ENCODE results near the gene BCL2L13. TPM values are rescaled to one million over a fixed set of nuclear protein-coding genes. Genes with fewer than 3 reads are reported as not detected.

BCL2L13 gene
- total RNA-seq, 1 experiment from 2014 or later, result 44.0 TPM

DNA sequence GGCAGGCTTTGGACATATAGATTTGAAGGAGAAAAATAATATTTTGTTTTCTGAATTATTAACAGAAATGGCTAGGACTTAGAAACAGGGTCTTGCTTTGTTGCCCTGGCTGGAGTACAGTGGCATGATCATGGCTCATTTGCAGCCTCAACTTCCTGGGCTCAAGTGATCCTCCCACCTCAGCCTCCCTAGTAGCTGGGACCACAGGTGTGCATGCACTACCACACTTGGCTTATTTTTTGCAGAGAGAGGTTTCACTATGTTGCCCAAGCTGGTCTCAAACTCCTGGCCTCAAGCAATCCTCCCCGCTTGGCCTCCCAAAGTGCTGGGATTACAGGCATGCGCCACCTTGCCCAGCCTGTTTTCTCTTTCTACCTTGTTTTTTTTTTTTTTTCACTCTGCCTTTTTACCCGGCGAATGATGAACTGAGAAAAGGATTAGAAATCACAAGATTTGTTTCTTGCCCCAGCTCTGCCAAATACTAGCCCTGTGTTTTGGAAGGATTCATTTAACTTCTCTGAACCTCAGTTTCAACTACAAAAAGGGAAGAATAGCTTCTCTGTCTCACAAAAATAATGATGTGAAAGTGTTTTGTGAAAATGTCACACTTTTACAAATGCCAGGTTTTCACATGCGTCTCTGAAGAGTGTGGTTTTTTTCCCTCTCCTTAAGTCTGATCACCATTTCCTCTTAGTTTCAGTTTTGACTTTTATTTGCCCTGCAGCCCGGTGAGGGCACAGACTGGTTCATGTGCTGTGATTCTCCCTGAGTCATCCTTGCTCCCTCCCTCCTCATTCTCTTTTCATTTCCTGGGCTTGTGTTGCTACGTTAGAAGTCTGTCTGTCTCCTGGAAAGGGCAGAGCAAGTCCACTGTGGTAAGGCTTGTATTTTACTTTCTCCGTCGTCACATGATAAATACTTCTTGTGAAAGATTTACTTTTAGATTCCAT lies 67.7 kb downstream of the BCL2L13 start:
- Histone ChIP-seq H3K4me1 (ENCODE audit: control insufficient read depth, insufficient read depth, low read length) (peaks cover 18% of the 10 kb centered on the region), H3K4me3 (ENCODE audit: low read depth in 2 of 2, low read length in 2 of 2) (peak overlapping the region; percentile 24 to 49), H3K36me3 (ENCODE audit: control insufficient read depth, insufficient read depth, low read length) (peaks cover 2% of the 10 kb centered on the region), H3K9me3 (ENCODE audit: control insufficient read depth, insufficient read depth, low read depth, low read length) (no peaks in the 10 kb centered on the region), H3K27ac (ENCODE audit: low read length) (peak overlapping the region; percentile 75), H3K27me3 (ENCODE audit: control insufficient read depth, insufficient read depth, low read length) (no peaks in the 10 kb centered on the region)
- TF ChIP-seq TCF7L2 (IDR thresholded peaks at IDR 0.05; ENCODE audit: low read depth, low read length), result no peak
- TF ChIP-seq, protein P1, sequence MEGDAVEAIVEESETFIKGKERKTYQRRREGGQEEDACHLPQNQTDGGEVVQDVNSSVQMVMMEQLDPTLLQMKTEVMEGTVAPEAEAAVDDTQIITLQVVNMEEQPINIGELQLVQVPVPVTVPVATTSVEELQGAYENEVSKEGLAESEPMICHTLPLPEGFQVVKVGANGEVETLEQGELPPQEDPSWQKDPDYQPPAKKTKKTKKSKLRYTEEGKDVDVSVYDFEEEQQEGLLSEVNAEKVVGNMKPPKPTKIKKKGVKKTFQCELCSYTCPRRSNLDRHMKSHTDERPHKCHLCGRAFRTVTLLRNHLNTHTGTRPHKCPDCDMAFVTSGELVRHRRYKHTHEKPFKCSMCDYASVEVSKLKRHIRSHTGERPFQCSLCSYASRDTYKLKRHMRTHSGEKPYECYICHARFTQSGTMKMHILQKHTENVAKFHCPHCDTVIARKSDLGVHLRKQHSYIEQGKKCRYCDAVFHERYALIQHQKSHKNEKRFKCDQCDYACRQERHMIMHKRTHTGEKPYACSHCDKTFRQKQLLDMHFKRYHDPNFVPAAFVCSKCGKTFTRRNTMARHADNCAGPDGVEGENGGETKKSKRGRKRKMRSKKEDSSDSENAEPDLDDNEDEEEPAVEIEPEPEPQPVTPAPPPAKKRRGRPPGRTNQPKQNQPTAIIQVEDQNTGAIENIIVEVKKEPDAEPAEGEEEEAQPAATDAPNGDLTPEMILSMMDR (IDR thresholded peaks at IDR 0.05), result no peak
- TF ChIP-seq POLR2AphosphoS5 (IDR thresholded peaks at IDR 0.05; ENCODE audit: low read depth, low read length), result no peak
- DNase-seq (ENCODE audit: low read depth, low spot score), result peak; percentile 83
- POLR2A ChIA-PET, result interaction anchor here (0.7 kb wide), 2 partner anchors 18 to 67 kb away, joined by 3 to 4 read pairs; no protein-coding TSS in a partner anchor
- intact Hi-C loops (cut with micrococcal nuclease; ENCODE audit: unreplicated experiment) (no loop called here), in situ Hi-C loops (cut with HindIII; ENCODE audit: low pct_unique_long_range_greater_than_20kb, low sequenced_read_pairs) (no loop called here)
- CTCF ChIA-PET, result interaction anchor here (0.7 kb wide), 1 partner anchor 35 kb away, joined by 7 read pairs; no protein-coding TSS in a partner anchor
- no TSS peak for BruUV-seq (replicated peaks)
- ATAC-seq, result peak; percentile 98

DNA sequence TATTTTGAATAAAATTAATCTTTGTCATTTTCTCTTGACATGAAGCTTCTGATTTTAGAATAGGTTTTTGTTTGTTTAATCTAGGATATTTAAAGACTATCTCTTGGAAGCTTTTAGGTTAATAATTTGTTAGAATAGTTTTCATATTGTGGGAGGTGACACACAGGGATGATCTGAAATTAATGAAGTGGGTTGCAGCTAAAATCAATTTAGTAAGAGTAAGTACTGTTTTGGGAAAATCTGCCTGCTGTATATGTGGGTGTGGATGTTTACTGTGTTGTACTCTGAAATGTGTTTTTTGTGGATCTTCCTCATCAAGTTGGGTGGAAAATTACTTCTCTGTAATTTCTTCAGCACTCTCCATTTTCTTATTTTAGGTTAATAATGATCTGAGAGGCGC lies 68.4 kb downstream of the BCL2L13 start:
- H3K9me3 ChIP-seq (ENCODE audit: control insufficient read depth, insufficient read depth, low read depth, low read length), result no peaks in the 10 kb centered on the region
- H3K36me3 ChIP-seq (ENCODE audit: control insufficient read depth, insufficient read depth, low read length), result no peaks in the 10 kb centered on the region; the same call in 1 of the 2 replicates
- no peaks in the 10 kb centered on the region for H3K27me3 ChIP-seq (ENCODE audit: control insufficient read depth, insufficient read depth, low read length)
- TSS peak; percentile 63 for BruUV-seq (replicated peaks)
- peak overlapping the region; percentile 75 for H3K27ac ChIP-seq (ENCODE audit: low read length)
- POLR2A ChIA-PET, result interaction anchor here (0.5 to 0.7 kb wide), 3 partner anchors 32 to 188 kb away, joined by 3 to 7 read pairs (median 3); no protein-coding TSS in a partner anchor
- H3K4me3 ChIP-seq (ENCODE audit: low read depth in 2 of 2, low read length in 2 of 2), result peak overlapping the region; percentile 24 to 49
- TF ChIP-seq TCF7L2 (IDR thresholded peaks at IDR 0.05; ENCODE audit: low read depth, low read length), result no peak
- TF ChIP-seq, protein P1 (IDR thresholded peaks at IDR 0.05), result no peak
- no peak for TF ChIP-seq POLR2AphosphoS5 (IDR thresholded peaks at IDR 0.05; ENCODE audit: low read depth, low read length)
- TF ChIP-seq, protein P2, sequence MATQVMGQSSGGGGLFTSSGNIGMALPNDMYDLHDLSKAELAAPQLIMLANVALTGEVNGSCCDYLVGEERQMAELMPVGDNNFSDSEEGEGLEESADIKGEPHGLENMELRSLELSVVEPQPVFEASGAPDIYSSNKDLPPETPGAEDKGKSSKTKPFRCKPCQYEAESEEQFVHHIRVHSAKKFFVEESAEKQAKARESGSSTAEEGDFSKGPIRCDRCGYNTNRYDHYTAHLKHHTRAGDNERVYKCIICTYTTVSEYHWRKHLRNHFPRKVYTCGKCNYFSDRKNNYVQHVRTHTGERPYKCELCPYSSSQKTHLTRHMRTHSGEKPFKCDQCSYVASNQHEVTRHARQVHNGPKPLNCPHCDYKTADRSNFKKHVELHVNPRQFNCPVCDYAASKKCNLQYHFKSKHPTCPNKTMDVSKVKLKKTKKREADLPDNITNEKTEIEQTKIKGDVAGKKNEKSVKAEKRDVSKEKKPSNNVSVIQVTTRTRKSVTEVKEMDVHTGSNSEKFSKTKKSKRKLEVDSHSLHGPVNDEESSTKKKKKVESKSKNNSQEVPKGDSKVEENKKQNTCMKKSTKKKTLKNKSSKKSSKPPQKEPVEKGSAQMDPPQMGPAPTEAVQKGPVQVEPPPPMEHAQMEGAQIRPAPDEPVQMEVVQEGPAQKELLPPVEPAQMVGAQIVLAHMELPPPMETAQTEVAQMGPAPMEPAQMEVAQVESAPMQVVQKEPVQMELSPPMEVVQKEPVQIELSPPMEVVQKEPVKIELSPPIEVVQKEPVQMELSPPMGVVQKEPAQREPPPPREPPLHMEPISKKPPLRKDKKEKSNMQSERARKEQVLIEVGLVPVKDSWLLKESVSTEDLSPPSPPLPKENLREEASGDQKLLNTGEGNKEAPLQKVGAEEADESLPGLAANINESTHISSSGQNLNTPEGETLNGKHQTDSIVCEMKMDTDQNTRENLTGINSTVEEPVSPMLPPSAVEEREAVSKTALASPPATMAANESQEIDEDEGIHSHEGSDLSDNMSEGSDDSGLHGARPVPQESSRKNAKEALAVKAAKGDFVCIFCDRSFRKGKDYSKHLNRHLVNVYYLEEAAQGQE (IDR thresholded peaks at IDR 0.05; ENCODE audit: insufficient read depth in 1 of 2, low read depth in 2 of 2, low read length in 1 of 2), result no peak
- no peak for TF ChIP-seq SIN3A (IDR thresholded peaks at IDR 0.05; ENCODE audit: borderline replicate concordance, insufficient read depth, low read depth, low read length)
- intact Hi-C loops (cut with micrococcal nuclease; ENCODE audit: unreplicated experiment) (no loop called here), in situ Hi-C loops (cut with HindIII; ENCODE audit: low pct_unique_long_range_greater_than_20kb, low sequenced_read_pairs) (no loop called here)
- no peak for DNase-seq (ENCODE audit: low read depth, low spot score)
- CTCF ChIA-PET, result interaction anchor here (0.5 kb wide), 1 partner anchor 60 kb away, joined by 4 read pairs; no protein-coding TSS in a partner anchor
- peaks cover 18% of the 10 kb centered on the region for H3K4me1 ChIP-seq (ENCODE audit: control insufficient read depth, insufficient read depth, low read length)
- no peak for ATAC-seq
